ENCODE measurements around the gene EPAS1.
"Not testable (repeated sequence)": the region's sequence is repeated elsewhere in the genome, so short reads cannot be mapped to it uniquely, and the experiment has no call there.

Gene EPAS1

GRCh38 chr2:46383113-46383395, 85.8 kb downstream of the EPAS1 start:
- DNase-seq (ENCODE audit: low read depth in 2 of 2), result no peak

- DNase-seq (ENCODE audit: low read depth in 2 of 2), result no peak
Observed at GRCh38 chr2:46383784-46384456, 86.7 kb downstream of the EPAS1 start.

GRCh38 chr2:46384457-46384815, 87.2 kb downstream of the EPAS1 start:
- DNase-seq (ENCODE audit: low read depth in 2 of 2), result no peak

- no peak for DNase-seq (ENCODE audit: low read depth in 2 of 2)
Observed at GRCh38 chr2:46385786-46386577, 88.8 kb downstream of the EPAS1 start.

- DNase-seq (ENCODE audit: low read depth in 2 of 2), result no peak
Observed at GRCh38 chr2:46386763-46387162, 89.6 kb downstream of the EPAS1 start.

- DNase-seq (ENCODE audit: low read depth in 2 of 2), result no peak
Observed at GRCh38 chr2:46387292-46387691, 90.1 kb downstream of the EPAS1 start.

GRCh38 chr2:46387886-46388515, 90.8 kb downstream of the EPAS1 start:
- no peak for DNase-seq (ENCODE audit: low read depth in 2 of 2)

GRCh38 chr2:46388881-46389280, 91.7 kb downstream of the EPAS1 start:
- DNase-seq (ENCODE audit: low read depth in 2 of 2), result no peak

GRCh38 chr2:46389417-46389916, 92.3 kb downstream of the EPAS1 start:
- no peak for DNase-seq (ENCODE audit: low read depth in 2 of 2)

GRCh38 chr2:46390036-46390435, 92.8 kb downstream of the EPAS1 start:
- no peak for DNase-seq (ENCODE audit: low read depth in 2 of 2)

GRCh38 chr2:46390901-46391395, 93.7 kb downstream of the EPAS1 start:
- DNase-seq (ENCODE audit: low read depth in 2 of 2), result no peak

- DNase-seq (ENCODE audit: low read depth in 2 of 2), result no peak
Observed at GRCh38 chr2:46392561-46393346, 95.5 kb downstream of the EPAS1 start.

GRCh38 chr2:46393347-46393820, 96.2 kb downstream of the EPAS1 start:
- no peak for DNase-seq (ENCODE audit: low read depth in 2 of 2)

GRCh38 chr2:46393865-46394264, 96.7 kb downstream of the EPAS1 start:
- no peak for DNase-seq (ENCODE audit: low read depth in 2 of 2)

- DNase-seq (ENCODE audit: low read depth in 2 of 2), result no peak
Observed at GRCh38 chr2:46394649-46395510, 97.7 kb downstream of the EPAS1 start.

GRCh38 chr2:46395730-46396129, 98.5 kb downstream of the EPAS1 start:
- not testable (repeated sequence) for DNase-seq (ENCODE audit: low read depth in 2 of 2)

GRCh38 chr2:46400016-46400415, 102.8 kb downstream of the EPAS1 start:
- DNase-seq (ENCODE audit: low read depth in 2 of 2), result no peak

- DNase-seq (ENCODE audit: low read depth in 2 of 2), result no peak
Observed at GRCh38 chr2:46402874-46403273, 105.7 kb downstream of the EPAS1 start.

GRCh38 chr2:46404181-46404759, 107.1 kb downstream of the EPAS1 start:
- no peak for DNase-seq (ENCODE audit: low read depth in 2 of 2)

GRCh38 chr2:46407852-46408455, 110.7 kb downstream of the EPAS1 start:
- no peak for DNase-seq (ENCODE audit: low read depth in 2 of 2)
